ENCODE data around the gene PDZD4. TPM values are rescaled to one million over a fixed set of nuclear protein-coding genes. Genes with fewer than 3 reads are reported as not detected.

PDZD4 gene
- polyA plus RNA-seq, 1 donor (not counting 4 experiments of a cell fraction or from before 2014, with no cell fraction given): 0.05 TPM

GRCh38 chrX:153768311-153769157, 61.8 kb downstream of the PDZD4 start:
- H3K9me3 ChIP-seq (ENCODE audit: control insufficient read depth, low read depth, low read length): peaks cover 4% of the 10 kb centered on the region
- H3K27me3 ChIP-seq (ENCODE audit: control insufficient read depth, extremely low read depth, insufficient read depth, low read length): no peaks in the 10 kb centered on the region
- no peak overlapping the region for H3K27ac ChIP-seq (ENCODE audit: control insufficient read depth, insufficient read depth, low read length)
- no peak overlapping the region for H3K4me3 ChIP-seq (ENCODE audit: control insufficient read depth in 2 of 3, extremely low read depth in 1 of 3, insufficient read depth in 2 of 3, low read depth in 1 of 3, low read length in 3 of 3)
- H3K9me1 ChIP-seq (ENCODE audit: control insufficient read depth, extremely low read depth, insufficient read depth, low read length): no peaks in the 10 kb centered on the region
- TF ChIP-seq CTCF (optimal IDR thresholded peaks at IDR 0.05 in 1 of 3, IDR thresholded peaks at IDR 0.05 in 1 of 3, conservative IDR thresholded peaks at IDR 0.05 in 1 of 3; ENCODE audit: extremely low read depth in 1 of 3, insufficient read depth in 2 of 3, low read length in 3 of 3): no peak
- TF ChIP-seq EZH2 (IDR thresholded peaks at IDR 0.05; ENCODE audit: low read length): no peak
- peaks cover 2% of the 10 kb centered on the region for H3K79me2 ChIP-seq (ENCODE audit: control insufficient read depth, insufficient read depth, low read length)
- no peaks in the 10 kb centered on the region for H4K20me1 ChIP-seq (ENCODE audit: control insufficient read depth, extremely low read depth, insufficient read depth, low read length)
- H3K4me2 ChIP-seq (ENCODE audit: control insufficient read depth, extremely low read depth, insufficient read depth, low read depth, low read length): no peak overlapping the region
- H3K4me1 ChIP-seq (ENCODE audit: control insufficient read depth, extremely low read depth, insufficient read depth, low read length): peaks cover 13% of the 10 kb centered on the region
- H3K9ac ChIP-seq (ENCODE audit: control insufficient read depth, extremely low read depth, insufficient read depth, low read length): no peak overlapping the region
- H3K36me3 ChIP-seq (ENCODE audit: control insufficient read depth in 2 of 2, extremely low read depth in 1 of 2, insufficient read depth in 2 of 2, low read length in 2 of 2): peaks cover 0 to 2% of the 10 kb centered on the region in 2 experiments
- dilution Hi-C loops (cut with MboI; ENCODE audit: extremely low pct_ligation_motif_present, low sequenced_read_pairs): no loop called here
- no peak for DNase-seq (ENCODE audit: low read depth, low spot score)
- no peak overlapping the region for H2AFZ ChIP-seq (ENCODE audit: control insufficient read depth, low read length)
- no peak for FAIRE-seq

GRCh38 chrX:153767674-153768055, 62.7 kb downstream of the PDZD4 start:
- Histone ChIP-seq H3K4me1 (ENCODE audit: control insufficient read depth, extremely low read depth, insufficient read depth, low read length) (peaks cover 13% of the 10 kb centered on the region), H3K36me3 (ENCODE audit: control insufficient read depth in 2 of 2, extremely low read depth in 1 of 2, insufficient read depth in 2 of 2, low read length in 2 of 2) (peaks cover 0 to 2% of the 10 kb centered on the region in 2 experiments), H3K27ac (ENCODE audit: control insufficient read depth, insufficient read depth, low read length) (no peak overlapping the region), H3K4me2 (ENCODE audit: control insufficient read depth, extremely low read depth, insufficient read depth, low read depth, low read length) (no peak overlapping the region), H2AFZ (ENCODE audit: control insufficient read depth, low read length) (no peak overlapping the region), H3K4me3 (ENCODE audit: control insufficient read depth in 2 of 3, extremely low read depth in 1 of 3, insufficient read depth in 2 of 3, low read depth in 1 of 3, low read length in 3 of 3) (no peak overlapping the region), H3K9ac (ENCODE audit: control insufficient read depth, extremely low read depth, insufficient read depth, low read length) (no peak overlapping the region), H3K79me2 (ENCODE audit: control insufficient read depth, insufficient read depth, low read length) (peaks cover 2% of the 10 kb centered on the region), H3K9me1 (ENCODE audit: control insufficient read depth, extremely low read depth, insufficient read depth, low read length) (no peaks in the 10 kb centered on the region), H3K27me3 (ENCODE audit: control insufficient read depth, extremely low read depth, insufficient read depth, low read length) (no peaks in the 10 kb centered on the region), H4K20me1 (ENCODE audit: control insufficient read depth, extremely low read depth, insufficient read depth, low read length) (no peaks in the 10 kb centered on the region), H3K9me3 (ENCODE audit: control insufficient read depth, low read depth, low read length) (peaks cover 4% of the 10 kb centered on the region)
- TF ChIP-seq EZH2 (IDR thresholded peaks at IDR 0.05; ENCODE audit: low read length): no peak
- TF ChIP-seq CTCF (optimal IDR thresholded peaks at IDR 0.05 in 1 of 3, IDR thresholded peaks at IDR 0.05 in 1 of 3, conservative IDR thresholded peaks at IDR 0.05 in 1 of 3; ENCODE audit: extremely low read depth in 1 of 3, insufficient read depth in 2 of 3, low read length in 3 of 3): no peak
- DNase-seq (ENCODE audit: low read depth, low spot score) (no peak), FAIRE-seq (no peak)
- dilution Hi-C loops (cut with MboI; ENCODE audit: extremely low pct_ligation_motif_present, low sequenced_read_pairs): no loop called here

Measured in keratinocyte (primary cell).